ENCODE measurements around the gene LCN12.

DNA sequence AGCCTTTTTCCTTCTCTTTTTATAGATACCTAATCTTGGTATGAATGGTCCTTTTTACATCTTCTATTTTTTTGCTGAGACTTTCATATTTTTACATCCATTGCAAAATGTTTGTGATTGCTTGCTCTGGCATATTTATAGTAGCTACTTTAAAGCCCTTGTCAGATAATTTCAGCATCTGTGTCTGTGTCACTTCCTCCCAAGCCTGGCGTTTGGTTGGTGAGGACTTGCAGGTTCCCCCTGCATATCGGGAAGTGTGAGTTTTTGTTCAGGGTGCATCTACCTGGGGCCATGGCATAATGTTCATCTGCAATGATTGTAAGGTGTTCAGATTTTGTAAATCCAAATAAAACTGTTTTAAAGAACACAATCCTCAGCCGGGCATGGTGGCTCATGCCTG is 16.4 kb upstream of the LCN12 start:
- no peak for TF ChIP-seq NFIC (IDR thresholded peaks at IDR 0.05)
- TF ChIP-seq CEBPB (IDR thresholded peaks at IDR 0.05), result no peak
- TF ChIP-seq, protein P1, sequence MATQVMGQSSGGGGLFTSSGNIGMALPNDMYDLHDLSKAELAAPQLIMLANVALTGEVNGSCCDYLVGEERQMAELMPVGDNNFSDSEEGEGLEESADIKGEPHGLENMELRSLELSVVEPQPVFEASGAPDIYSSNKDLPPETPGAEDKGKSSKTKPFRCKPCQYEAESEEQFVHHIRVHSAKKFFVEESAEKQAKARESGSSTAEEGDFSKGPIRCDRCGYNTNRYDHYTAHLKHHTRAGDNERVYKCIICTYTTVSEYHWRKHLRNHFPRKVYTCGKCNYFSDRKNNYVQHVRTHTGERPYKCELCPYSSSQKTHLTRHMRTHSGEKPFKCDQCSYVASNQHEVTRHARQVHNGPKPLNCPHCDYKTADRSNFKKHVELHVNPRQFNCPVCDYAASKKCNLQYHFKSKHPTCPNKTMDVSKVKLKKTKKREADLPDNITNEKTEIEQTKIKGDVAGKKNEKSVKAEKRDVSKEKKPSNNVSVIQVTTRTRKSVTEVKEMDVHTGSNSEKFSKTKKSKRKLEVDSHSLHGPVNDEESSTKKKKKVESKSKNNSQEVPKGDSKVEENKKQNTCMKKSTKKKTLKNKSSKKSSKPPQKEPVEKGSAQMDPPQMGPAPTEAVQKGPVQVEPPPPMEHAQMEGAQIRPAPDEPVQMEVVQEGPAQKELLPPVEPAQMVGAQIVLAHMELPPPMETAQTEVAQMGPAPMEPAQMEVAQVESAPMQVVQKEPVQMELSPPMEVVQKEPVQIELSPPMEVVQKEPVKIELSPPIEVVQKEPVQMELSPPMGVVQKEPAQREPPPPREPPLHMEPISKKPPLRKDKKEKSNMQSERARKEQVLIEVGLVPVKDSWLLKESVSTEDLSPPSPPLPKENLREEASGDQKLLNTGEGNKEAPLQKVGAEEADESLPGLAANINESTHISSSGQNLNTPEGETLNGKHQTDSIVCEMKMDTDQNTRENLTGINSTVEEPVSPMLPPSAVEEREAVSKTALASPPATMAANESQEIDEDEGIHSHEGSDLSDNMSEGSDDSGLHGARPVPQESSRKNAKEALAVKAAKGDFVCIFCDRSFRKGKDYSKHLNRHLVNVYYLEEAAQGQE (IDR thresholded peaks at IDR 0.05; ENCODE audit: low read depth), result no peak
- TF ChIP-seq EP300 (IDR thresholded peaks at IDR 0.05; ENCODE audit: borderline replicate concordance), result no peak
- no peak for TF ChIP-seq FOXM1 (IDR thresholded peaks at IDR 0.05; ENCODE audit: borderline replicate concordance, low read depth)

All from Ishikawa (cell line).